Memory B cell (primary cell): Measurements from ENCODE around the gene IL9.
"Not testable (repeated sequence)": the region's sequence is repeated elsewhere in the genome, so short reads cannot be mapped to it uniquely, and the experiment has no call there.

Source experiments
- ATAC-seq: fragments of 150-1000 bp; cut with Tn5 transposase; 2 replicates; pipeline ENCODE4 v1.10.0; 2021; ENCODE audit warnings: low read depth, mild to moderate bottlenecking, moderate library complexity
- DNase-seq, 2 donors: peaks; one replicate each; pipeline ENCODE4 v3.0.0; 2022; ENCODE audit warnings: low spot score in 2 of 2
- H3K27ac Mint-ChIP-seq: one replicate; pipeline ENCODE4 v1.8.0; 2022; ENCODE audit warnings: mild to moderate bottlenecking, moderate library complexity, mixed read lengths
- H3K27me3 Mint-ChIP-seq: one replicate; pipeline ENCODE4 v1.8.0; 2022; ENCODE audit warnings: mixed read lengths
- H3K36me3 Mint-ChIP-seq: one replicate; pipeline ENCODE4 v1.8.0; 2022; ENCODE audit warnings: mild to moderate bottlenecking, mixed read lengths
- H3K4me1 Mint-ChIP-seq: one replicate; pipeline ENCODE4 v1.8.0; 2022; ENCODE audit warnings: mixed read lengths
- H3K4me3 Mint-ChIP-seq: one replicate; pipeline ENCODE4 v1.8.0; 2022; ENCODE audit warnings: mild to moderate bottlenecking, moderate library complexity, mixed read lengths
- H3K9me3 Mint-ChIP-seq: one replicate; pipeline ENCODE4 v1.8.0; 2022; ENCODE audit warnings: mixed read lengths

The IL9 gene

GRCh38 chr5:135869935-135870334 is 25.7 kb downstream of the IL9 start:
- H3K27ac Mint-ChIP-seq: no peak overlapping the region
- DNase-seq (no peak), ATAC-seq (no peak)
- no peaks in the 10 kb centered on the region for H3K36me3 Mint-ChIP-seq
- no peak overlapping the region for H3K4me3 Mint-ChIP-seq
- no peaks in the 10 kb centered on the region for H3K9me3 Mint-ChIP-seq
- peaks cover 6% of the 10 kb centered on the region for H3K27me3 Mint-ChIP-seq
- H3K4me1 Mint-ChIP-seq: no peaks in the 10 kb centered on the region

- no peak for DNase-seq
- Mint-ChIP-seq H3K4me3 (no peak overlapping the region), H3K27ac (no peak overlapping the region), H3K27me3 (peaks cover 6% of the 10 kb centered on the region), H3K9me3 (no peaks in the 10 kb centered on the region), H3K36me3 (no peaks in the 10 kb centered on the region), H3K4me1 (no peaks in the 10 kb centered on the region)
- no peak for ATAC-seq
Observed at GRCh38 chr5:135869276-135869675, 26.4 kb downstream of the IL9 start.

- Mint-ChIP-seq H3K4me1 (no peaks in the 10 kb centered on the region), H3K4me3 (no peak overlapping the region), H3K27me3 (peaks cover 6% of the 10 kb centered on the region), H3K9me3 (peaks cover under 1% of the 10 kb centered on the region), H3K36me3 (no peaks in the 10 kb centered on the region), H3K27ac (no peak overlapping the region)
- DNase-seq (no peak), ATAC-seq (no peak)
Observed at GRCh38 chr5:135868681-135869080, 27.0 kb downstream of the IL9 start.

- DNase-seq (no peak), ATAC-seq (no peak)
- Mint-ChIP-seq H3K4me3 (no peak overlapping the region), H3K4me1 (no peaks in the 10 kb centered on the region), H3K27me3 (peaks cover 12% of the 10 kb centered on the region), H3K27ac (no peak overlapping the region), H3K36me3 (no peaks in the 10 kb centered on the region), H3K9me3 (peaks cover 1% of the 10 kb centered on the region)
Observed at GRCh38 chr5:135867599-135867998, 28.0 kb downstream of the IL9 start.

GRCh38 chr5:135866016-135866415 is 29.6 kb downstream of the IL9 start:
- peaks cover 1% of the 10 kb centered on the region for H3K9me3 Mint-ChIP-seq
- ATAC-seq (no peak), DNase-seq (no peak)
- no peak overlapping the region for H3K27ac Mint-ChIP-seq
- H3K4me3 Mint-ChIP-seq: no peak overlapping the region
- peaks cover 9% of the 10 kb centered on the region for H3K27me3 Mint-ChIP-seq
- no peaks in the 10 kb centered on the region for H3K36me3 Mint-ChIP-seq
- H3K4me1 Mint-ChIP-seq: no peaks in the 10 kb centered on the region

- peaks cover 9% of the 10 kb centered on the region for H3K27me3 Mint-ChIP-seq
- H3K4me3 Mint-ChIP-seq: no peak overlapping the region
- ATAC-seq: no peak
- DNase-seq: no peak
- no peak overlapping the region for H3K27ac Mint-ChIP-seq
- peaks cover 1% of the 10 kb centered on the region for H3K9me3 Mint-ChIP-seq
- no peaks in the 10 kb centered on the region for H3K4me1 Mint-ChIP-seq
- no peaks in the 10 kb centered on the region for H3K36me3 Mint-ChIP-seq
Observed at GRCh38 chr5:135864503-135865435, 30.9 kb downstream of the IL9 start.

GRCh38 chr5:135862744-135863143 is 32.9 kb downstream of the IL9 start:
- peaks cover 2% of the 10 kb centered on the region for H3K36me3 Mint-ChIP-seq
- H3K4me1 Mint-ChIP-seq: no peaks in the 10 kb centered on the region
- H3K4me3 Mint-ChIP-seq: no peak overlapping the region
- H3K27me3 Mint-ChIP-seq: peaks cover 9% of the 10 kb centered on the region
- ATAC-seq (no peak), DNase-seq (no peak)
- H3K27ac Mint-ChIP-seq: no peak overlapping the region
- H3K9me3 Mint-ChIP-seq: peaks cover 4% of the 10 kb centered on the region

- DNase-seq (no peak), ATAC-seq (no peak)
- peaks cover 4% of the 10 kb centered on the region for H3K9me3 Mint-ChIP-seq
- peaks cover 11% of the 10 kb centered on the region for H3K27me3 Mint-ChIP-seq
- no peak overlapping the region for H3K4me3 Mint-ChIP-seq
- H3K36me3 Mint-ChIP-seq: peaks cover 2% of the 10 kb centered on the region
- H3K27ac Mint-ChIP-seq: no peak overlapping the region
- H3K4me1 Mint-ChIP-seq: no peaks in the 10 kb centered on the region
Observed at GRCh38 chr5:135862086-135862485, 33.6 kb downstream of the IL9 start.

GRCh38 chr5:135861641-135862040 is 34.0 kb downstream of the IL9 start:
- Mint-ChIP-seq H3K27ac (no peak overlapping the region), H3K27me3 (peaks cover 11% of the 10 kb centered on the region), H3K36me3 (peaks cover 2% of the 10 kb centered on the region), H3K4me3 (no peak overlapping the region), H3K4me1 (no peaks in the 10 kb centered on the region), H3K9me3 (peaks cover 4% of the 10 kb centered on the region)
- DNase-seq: no peak
- no peak for ATAC-seq

GRCh38 chr5:135859641-135860040 is 36.0 kb downstream of the IL9 start:
- Mint-ChIP-seq H3K36me3 (peaks cover 2% of the 10 kb centered on the region), H3K4me3 (no peak overlapping the region), H3K27ac (no peak overlapping the region), H3K4me1 (no peaks in the 10 kb centered on the region), H3K9me3 (peaks cover 4% of the 10 kb centered on the region), H3K27me3 (peaks cover 17% of the 10 kb centered on the region)
- DNase-seq (no peak), ATAC-seq (no peak)

- H3K27ac Mint-ChIP-seq, DNase-seq, H3K9me3 Mint-ChIP-seq, ATAC-seq, H3K36me3 Mint-ChIP-seq, H3K4me3 Mint-ChIP-seq, H3K4me1 Mint-ChIP-seq: not testable (repeated sequence)
- H3K27me3 Mint-ChIP-seq: peaks cover 17% of the 10 kb centered on the region
Observed at GRCh38 chr5:135859186-135859585, 36.5 kb downstream of the IL9 start.

- H3K27ac Mint-ChIP-seq: no peak overlapping the region
- no peaks in the 10 kb centered on the region for H3K4me1 Mint-ChIP-seq
- peaks cover 2% of the 10 kb centered on the region for H3K36me3 Mint-ChIP-seq
- DNase-seq (no peak), ATAC-seq (no peak)
- H3K9me3 Mint-ChIP-seq: peaks cover 2% of the 10 kb centered on the region
- no peak overlapping the region for H3K4me3 Mint-ChIP-seq
- H3K27me3 Mint-ChIP-seq: peaks cover 11% of the 10 kb centered on the region
Observed at GRCh38 chr5:135857630-135858311, 37.9 kb downstream of the IL9 start.

GRCh38 chr5:135851915-135852845 is 43.5 kb downstream of the IL9 start:
- H3K27me3 Mint-ChIP-seq: peaks cover 7% of the 10 kb centered on the region
- no peak overlapping the region for H3K4me3 Mint-ChIP-seq
- no peak overlapping the region for H3K27ac Mint-ChIP-seq
- H3K9me3 Mint-ChIP-seq: no peaks in the 10 kb centered on the region
- no peak for DNase-seq
- no peaks in the 10 kb centered on the region for H3K36me3 Mint-ChIP-seq
- ATAC-seq: no peak
- no peaks in the 10 kb centered on the region for H3K4me1 Mint-ChIP-seq
